Uterus (tissue), 4 donors: ENCODE measurements around the gene VPS45. TPM values are rescaled to one million over a fixed set of nuclear protein-coding genes. Genes with fewer than 3 reads are reported as not detected.

ENCODE experiments used
- DNase-seq, 2 donors: peaks; one replicate each; pipeline ENCODE4 v3.0.0-alpha.2; 2019 to 2020
- H3K27ac ChIP-seq, 2 donors: fragments of 200-600 bp; sonication (generic); 1 replicate in 1 of 2; 2 replicates in 1 of 2; pipeline ENCODE4 v1.5.1; 2016 to 2018
- H3K27me3 ChIP-seq, 2 donors: fragments of 200-600 bp; sonication (generic); one replicate each; pipeline ENCODE4 v1.5.1; 2018 to 2019; ENCODE audit warnings: control low read depth in 1 of 2
- H3K36me3 ChIP-seq, 2 donors: fragments of 200-600 bp; sonication (generic); one replicate each; pipeline ENCODE4 v1.5.1; 2019; ENCODE audit warnings: control low read depth in 1 of 2
- H3K4me1 ChIP-seq, 2 donors: fragments of 200-600 bp; sonication (generic); one replicate each; pipeline ENCODE4 v1.5.1; 2018 to 2019; ENCODE audit warnings: control low read depth in 1 of 2
- H3K4me3 ChIP-seq, 2 donors: fragments of 200-600 bp; sonication (generic); 1 replicate in 1 of 2; 2 replicates in 1 of 2; pipeline ENCODE4 v1.5.1; 2018 to 2019; ENCODE audit warnings: mild to moderate bottlenecking in 1 of 2
- H3K9me3 ChIP-seq, 2 donors: fragments of 200-600 bp; sonication (generic); one replicate each; pipeline ENCODE4 v1.5.1; 2019; ENCODE audit warnings: control low read depth in 1 of 2
- POLR2A ChIP-seq, 2 donors: fragments of 450-650 bp; IDR thresholded peaks; one replicate each; pipeline ENCODE4 v1.6.1; 2016; ENCODE audit warnings: antibody characterized with exemption in 2 of 2, mild to moderate bottlenecking in 1 of 2, moderate library complexity in 1 of 2
- intact Hi-C: fragments of 100-400 bp; cut with DNase I; formaldehyde crosslinking; loops from one replicate; pipeline ENCODE4 v1.15.1; 2023; ENCODE audit warnings: low total_unique reads
- total RNA-seq, 4 donors: library from RNA; depleted of rRNA in 3 of 4; stranded (reverse); fragments of >200 nt in 3 of 4; gene quantifications; one replicate each; pipeline versions ENCODE4 v1.1.0 to v1.2.4, GENCODE V29; 2014 to 2023
- TF ChIP-seq, protein P1 (sequence below), 4 experiments: fragments of 200-600 bp in 2 of 4; fragments of 450-650 bp in 2 of 4; sonication (generic) in 2 of 4; IDR thresholded peaks; one replicate each; pipeline ENCODE4 v1.5.1; 2016 to 2019; ENCODE audit warnings: antibody characterized with exemption in 4 of 4, mild to moderate bottlenecking in 2 of 4, moderate library complexity in 1 of 4
- donor health status: DM: yes; HTN: yes; CAD: no.

VPS45 gene
- total RNA-seq, 4 donors from 2014 or later: 28.4 to 86.3 (median 66.9) TPM

DNA sequence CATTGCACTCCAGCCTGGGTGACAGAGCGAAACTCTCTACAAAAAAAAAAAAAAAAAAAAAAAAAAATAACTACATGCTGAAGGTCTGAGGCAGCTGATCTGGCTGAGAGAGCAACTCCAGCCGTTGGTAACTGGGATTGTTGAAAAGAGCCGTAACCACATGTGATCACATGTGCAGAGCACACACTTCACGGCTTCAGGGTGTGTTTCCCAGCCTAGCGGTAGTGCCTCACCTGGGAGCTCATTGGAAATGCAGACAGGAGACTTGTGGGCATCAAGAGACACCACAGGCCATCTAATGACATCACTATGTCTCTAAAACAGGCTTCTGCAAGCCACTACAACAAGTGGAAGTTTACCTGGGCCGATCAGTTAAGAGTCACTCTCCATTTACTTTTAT lies 45.2 kb upstream of the VPS45 start:
- no peak for TF ChIP-seq POLR2A (IDR thresholded peaks at IDR 0.05)
- TF ChIP-seq, protein P1, sequence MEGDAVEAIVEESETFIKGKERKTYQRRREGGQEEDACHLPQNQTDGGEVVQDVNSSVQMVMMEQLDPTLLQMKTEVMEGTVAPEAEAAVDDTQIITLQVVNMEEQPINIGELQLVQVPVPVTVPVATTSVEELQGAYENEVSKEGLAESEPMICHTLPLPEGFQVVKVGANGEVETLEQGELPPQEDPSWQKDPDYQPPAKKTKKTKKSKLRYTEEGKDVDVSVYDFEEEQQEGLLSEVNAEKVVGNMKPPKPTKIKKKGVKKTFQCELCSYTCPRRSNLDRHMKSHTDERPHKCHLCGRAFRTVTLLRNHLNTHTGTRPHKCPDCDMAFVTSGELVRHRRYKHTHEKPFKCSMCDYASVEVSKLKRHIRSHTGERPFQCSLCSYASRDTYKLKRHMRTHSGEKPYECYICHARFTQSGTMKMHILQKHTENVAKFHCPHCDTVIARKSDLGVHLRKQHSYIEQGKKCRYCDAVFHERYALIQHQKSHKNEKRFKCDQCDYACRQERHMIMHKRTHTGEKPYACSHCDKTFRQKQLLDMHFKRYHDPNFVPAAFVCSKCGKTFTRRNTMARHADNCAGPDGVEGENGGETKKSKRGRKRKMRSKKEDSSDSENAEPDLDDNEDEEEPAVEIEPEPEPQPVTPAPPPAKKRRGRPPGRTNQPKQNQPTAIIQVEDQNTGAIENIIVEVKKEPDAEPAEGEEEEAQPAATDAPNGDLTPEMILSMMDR (IDR thresholded peaks at IDR 0.05): no peak
- no peaks in the 10 kb centered on the region for H3K9me3 ChIP-seq
- H3K27ac ChIP-seq: no peak overlapping the region
- H3K36me3 ChIP-seq: no peaks in the 10 kb centered on the region
- intact Hi-C loops: no loop called here
- no peak for DNase-seq
- H3K4me3 ChIP-seq: no peak overlapping the region
- H3K27me3 ChIP-seq: no peaks in the 10 kb centered on the region
- H3K4me1 ChIP-seq: no peaks in the 10 kb centered on the region

DNA sequence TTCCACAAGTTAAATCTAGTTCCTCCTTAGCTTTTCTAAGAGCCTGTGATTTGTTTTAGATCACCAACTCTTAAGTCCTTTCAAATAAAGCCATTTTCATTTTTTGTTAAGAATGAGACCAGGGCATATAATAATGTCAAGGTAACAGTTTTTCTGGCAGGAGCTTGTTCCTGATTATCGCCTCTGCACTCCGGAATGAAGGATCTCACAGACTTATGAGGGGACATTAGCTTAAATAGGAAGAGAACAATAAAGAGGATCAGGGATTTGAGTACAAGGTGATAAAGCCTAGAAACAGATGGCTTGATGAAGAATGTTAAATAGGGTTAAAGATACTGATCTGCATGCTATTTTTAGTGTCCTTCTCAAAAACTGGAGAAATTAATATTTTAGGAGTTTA lies 43.4 kb upstream of the VPS45 start:
- no peak overlapping the region for H3K4me3 ChIP-seq
- intact Hi-C loops: no loop called here
- TF ChIP-seq, protein P1 (IDR thresholded peaks at IDR 0.05): no peak
- TF ChIP-seq POLR2A (IDR thresholded peaks at IDR 0.05): no peak
- H3K27me3 ChIP-seq: no peaks in the 10 kb centered on the region
- no peaks in the 10 kb centered on the region for H3K9me3 ChIP-seq
- H3K27ac ChIP-seq: no peak overlapping the region
- DNase-seq: no peak
- H3K4me1 ChIP-seq: no peaks in the 10 kb centered on the region
- H3K36me3 ChIP-seq: no peaks in the 10 kb centered on the region

DNA sequence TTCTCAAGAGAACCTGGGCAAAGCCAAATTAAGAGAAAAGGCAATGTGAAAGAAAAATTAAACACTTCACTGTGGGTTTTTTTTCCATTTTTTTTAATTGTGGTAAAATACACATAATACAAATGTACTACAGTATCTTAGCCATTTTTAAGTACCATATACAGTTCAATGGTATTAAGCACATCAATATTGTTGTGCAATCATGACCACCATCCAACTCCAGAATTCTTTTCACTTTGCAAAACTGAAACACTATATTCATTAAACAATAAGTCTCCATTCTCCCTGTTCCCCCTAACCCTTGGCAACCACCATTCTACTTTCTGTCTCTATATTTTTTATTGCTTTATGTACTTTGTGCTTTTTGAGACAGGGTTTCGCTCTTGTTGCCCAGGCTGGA lies 39.3 kb upstream of the VPS45 start:
- intact Hi-C loops: no loop called here
- Histone ChIP-seq H3K36me3 (no peaks in the 10 kb centered on the region), H3K27me3 (no peaks in the 10 kb centered on the region), H3K4me3 (no peak overlapping the region), H3K4me1 (no peaks in the 10 kb centered on the region), H3K9me3 (no peaks in the 10 kb centered on the region), H3K27ac (no peak overlapping the region)
- DNase-seq: no peak
- TF ChIP-seq, protein P1 (IDR thresholded peaks at IDR 0.05): no peak
- no peak for TF ChIP-seq POLR2A (IDR thresholded peaks at IDR 0.05)

DNA sequence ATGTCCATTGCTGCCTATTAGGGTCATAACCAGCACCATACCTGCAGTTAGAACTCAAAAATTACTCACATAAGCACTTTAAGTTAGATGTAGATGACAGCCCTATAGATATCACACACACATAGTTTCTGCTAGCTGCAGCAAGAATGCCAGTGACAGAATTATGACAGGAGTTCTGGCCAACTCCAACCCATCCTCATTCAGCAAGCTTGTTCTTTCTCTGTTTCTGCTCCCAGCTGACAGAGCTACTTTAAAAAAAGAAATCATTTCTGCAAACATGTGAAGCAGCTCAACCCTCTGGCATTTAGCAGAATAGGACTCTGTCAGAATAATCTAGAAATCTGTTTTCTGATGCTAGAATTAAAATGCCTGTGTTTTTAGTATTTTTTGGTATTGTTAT lies 33.2 kb upstream of the VPS45 start:
- H3K27ac ChIP-seq: no peak overlapping the region
- no peaks in the 10 kb centered on the region for H3K36me3 ChIP-seq
- no peak overlapping the region for H3K4me3 ChIP-seq
- no peak for DNase-seq
- TF ChIP-seq, protein P1 (IDR thresholded peaks at IDR 0.05): no peak
- no peak for TF ChIP-seq POLR2A (IDR thresholded peaks at IDR 0.05)
- intact Hi-C loops: no loop called here
- H3K9me3 ChIP-seq: no peaks in the 10 kb centered on the region
- H3K27me3 ChIP-seq: no peaks in the 10 kb centered on the region
- no peaks in the 10 kb centered on the region for H3K4me1 ChIP-seq

DNA sequence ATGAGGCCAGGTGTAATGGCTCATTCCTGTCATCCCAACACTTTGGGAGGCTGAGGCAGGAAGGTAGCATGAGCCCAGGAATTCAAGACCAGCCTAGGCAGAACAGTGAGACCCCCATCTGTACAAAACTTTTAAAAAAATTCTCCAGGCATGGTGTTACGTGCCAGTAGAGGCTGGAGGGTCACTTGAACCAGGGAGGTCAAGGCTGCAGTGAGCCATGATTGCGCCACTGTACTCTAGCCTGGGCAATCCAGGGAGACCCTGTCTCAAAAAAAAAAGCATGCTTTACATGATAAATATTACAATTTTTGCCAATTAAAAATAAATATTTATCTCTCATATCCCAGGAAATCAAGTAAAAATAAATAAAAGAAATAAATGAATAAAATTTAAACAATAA lies 17.6 kb upstream of the VPS45 start:
- intact Hi-C loops: loop anchor here (5.0 kb wide), 1 partner anchor 88 kb away; no protein-coding TSS in a partner anchor
- H3K27ac ChIP-seq: no peak overlapping the region
- H3K27me3 ChIP-seq: no peaks in the 10 kb centered on the region
- no peak overlapping the region for H3K4me3 ChIP-seq
- no peak for DNase-seq
- H3K36me3 ChIP-seq: no peaks in the 10 kb centered on the region
- H3K9me3 ChIP-seq: no peaks in the 10 kb centered on the region
- TF ChIP-seq, protein P1 (IDR thresholded peaks at IDR 0.05): no peak
- no peak for TF ChIP-seq POLR2A (IDR thresholded peaks at IDR 0.05)
- no peaks in the 10 kb centered on the region for H3K4me1 ChIP-seq
